ENCODE results near the gene RPL41. TPM values are rescaled to one million over a fixed set of nuclear protein-coding genes. Genes with fewer than 3 reads are reported as not detected.
"Not testable (repeated sequence)": the region's sequence is repeated elsewhere in the genome, so short reads cannot be mapped to it uniquely, and the experiment has no call there.

Gene RPL41
- total RNA-seq, 1 experiment from 2014 or later = 2,379 TPM

DNA sequence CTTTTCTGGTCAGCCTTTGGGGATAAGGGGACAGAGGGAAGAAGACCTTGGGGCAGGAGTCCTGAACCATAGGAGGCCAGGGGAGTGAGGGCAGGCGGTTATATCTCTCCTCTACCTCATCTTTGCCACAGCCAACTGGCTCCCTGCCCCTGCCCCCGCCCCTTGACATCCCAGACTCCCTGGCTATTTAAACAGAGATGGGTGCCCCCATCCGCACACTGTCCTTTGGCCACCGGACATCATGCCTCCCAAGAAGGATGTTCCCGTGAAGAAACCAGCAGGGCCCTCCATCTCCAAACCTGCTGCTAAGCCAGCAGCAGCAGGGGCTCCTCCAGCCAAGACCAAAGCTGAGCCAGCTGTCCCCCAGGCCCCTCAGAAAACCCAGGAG lies 37.2 kb downstream of the RPL41 start:
- DNase-seq = no peak
- BruUV-seq (replicated peaks) = no TSS peak
- H3K9me3 Mint-ChIP-seq (ENCODE audit: low read depth, unreplicated experiment) = no peaks in the 10 kb centered on the region
- H3K36me3 Mint-ChIP-seq (ENCODE audit: insufficient read depth, unreplicated experiment) = peaks cover 59% of the 10 kb centered on the region
- H3K27me3 Mint-ChIP-seq (ENCODE audit: unreplicated experiment) = no peaks in the 10 kb centered on the region
- H3K4me1 Mint-ChIP-seq (ENCODE audit: low read depth, unreplicated experiment) = peaks cover 17% of the 10 kb centered on the region
- intact Hi-C loops (cut with micrococcal nuclease; ENCODE audit: unreplicated experiment) = no loop called here
- CTCF ChIA-PET = no interaction called here
- TF ChIP-seq, protein P1, sequence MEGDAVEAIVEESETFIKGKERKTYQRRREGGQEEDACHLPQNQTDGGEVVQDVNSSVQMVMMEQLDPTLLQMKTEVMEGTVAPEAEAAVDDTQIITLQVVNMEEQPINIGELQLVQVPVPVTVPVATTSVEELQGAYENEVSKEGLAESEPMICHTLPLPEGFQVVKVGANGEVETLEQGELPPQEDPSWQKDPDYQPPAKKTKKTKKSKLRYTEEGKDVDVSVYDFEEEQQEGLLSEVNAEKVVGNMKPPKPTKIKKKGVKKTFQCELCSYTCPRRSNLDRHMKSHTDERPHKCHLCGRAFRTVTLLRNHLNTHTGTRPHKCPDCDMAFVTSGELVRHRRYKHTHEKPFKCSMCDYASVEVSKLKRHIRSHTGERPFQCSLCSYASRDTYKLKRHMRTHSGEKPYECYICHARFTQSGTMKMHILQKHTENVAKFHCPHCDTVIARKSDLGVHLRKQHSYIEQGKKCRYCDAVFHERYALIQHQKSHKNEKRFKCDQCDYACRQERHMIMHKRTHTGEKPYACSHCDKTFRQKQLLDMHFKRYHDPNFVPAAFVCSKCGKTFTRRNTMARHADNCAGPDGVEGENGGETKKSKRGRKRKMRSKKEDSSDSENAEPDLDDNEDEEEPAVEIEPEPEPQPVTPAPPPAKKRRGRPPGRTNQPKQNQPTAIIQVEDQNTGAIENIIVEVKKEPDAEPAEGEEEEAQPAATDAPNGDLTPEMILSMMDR (IDR thresholded peaks at IDR 0.05; ENCODE audit: unreplicated experiment) = no peak
- peak overlapping the region; percentile 73 for H3K4me3 Mint-ChIP-seq (ENCODE audit: low read depth, unreplicated experiment)
- H3K27ac Mint-ChIP-seq (ENCODE audit: unreplicated experiment) = no peak overlapping the region

DNA sequence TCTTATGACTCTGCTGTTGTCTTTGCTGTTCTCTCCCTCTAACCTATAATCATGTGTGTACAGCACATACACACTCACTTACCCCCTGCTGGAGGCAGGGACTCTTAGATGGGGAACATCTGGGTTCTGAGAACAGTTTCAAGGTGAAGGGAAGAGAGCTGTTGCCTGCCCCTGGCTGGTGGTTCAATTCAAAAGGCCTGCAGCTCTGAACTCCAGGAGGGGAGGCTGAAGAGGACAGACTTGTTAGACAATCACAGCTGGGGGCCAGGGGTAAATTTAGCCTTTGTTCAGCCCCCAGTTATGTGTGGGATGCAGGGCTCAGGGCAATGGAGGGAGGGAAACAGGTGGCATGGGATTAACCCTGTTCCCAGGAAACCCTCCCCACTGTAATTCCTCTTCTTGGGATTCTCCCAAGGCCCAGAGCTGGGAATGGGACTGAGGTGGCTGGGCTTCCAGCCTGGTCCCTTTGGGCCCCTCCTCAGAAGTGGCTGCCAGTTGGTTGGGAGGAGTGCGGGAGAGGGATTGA lies 37.9 kb downstream of the RPL41 start:
- TF ChIP-seq, protein P1 (IDR thresholded peaks at IDR 0.05; ENCODE audit: unreplicated experiment) = no peak
- no TSS peak for BruUV-seq (replicated peaks)
- H3K4me1 Mint-ChIP-seq (ENCODE audit: low read depth, unreplicated experiment) = peaks cover 23% of the 10 kb centered on the region
- DNase-seq = no peak
- peaks cover 65% of the 10 kb centered on the region for H3K36me3 Mint-ChIP-seq (ENCODE audit: insufficient read depth, unreplicated experiment)
- intact Hi-C loops (cut with micrococcal nuclease; ENCODE audit: unreplicated experiment) = no loop called here
- CTCF ChIA-PET = no interaction called here
- no peaks in the 10 kb centered on the region for H3K27me3 Mint-ChIP-seq (ENCODE audit: unreplicated experiment)
- H3K4me3 Mint-ChIP-seq (ENCODE audit: low read depth, unreplicated experiment) = no peak overlapping the region
- H3K27ac Mint-ChIP-seq (ENCODE audit: unreplicated experiment) = no peak overlapping the region
- H3K9me3 Mint-ChIP-seq (ENCODE audit: low read depth, unreplicated experiment) = no peaks in the 10 kb centered on the region

DNA sequence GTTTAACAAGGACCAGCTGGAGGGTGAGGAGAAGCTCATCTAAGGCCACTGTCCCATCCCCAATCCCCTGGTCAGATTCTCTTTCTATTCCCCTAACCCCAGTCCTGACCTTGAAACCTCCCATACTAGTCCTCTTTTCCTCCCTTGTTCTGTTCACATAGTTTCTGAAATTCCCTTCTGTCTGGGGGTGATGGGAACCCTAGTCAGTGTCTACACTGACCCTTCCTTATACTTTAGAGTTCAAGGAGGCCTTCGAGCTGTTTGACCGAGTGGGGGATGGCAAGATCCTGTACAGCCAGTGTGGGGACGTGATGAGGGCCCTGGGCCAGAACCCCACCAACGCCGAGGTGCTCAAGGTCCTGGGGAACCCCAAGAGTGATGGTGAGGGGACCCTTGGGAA lies 38.4 kb downstream of the RPL41 start:
- no TSS peak for BruUV-seq (replicated peaks)
- no peaks in the 10 kb centered on the region for H3K9me3 Mint-ChIP-seq (ENCODE audit: low read depth, unreplicated experiment)
- H3K36me3 Mint-ChIP-seq (ENCODE audit: insufficient read depth, unreplicated experiment) = peaks cover 71% of the 10 kb centered on the region
- H3K27ac Mint-ChIP-seq (ENCODE audit: unreplicated experiment) = no peak overlapping the region
- CTCF ChIA-PET = no interaction called here
- H3K4me3 Mint-ChIP-seq (ENCODE audit: low read depth, unreplicated experiment) = no peak overlapping the region
- no peaks in the 10 kb centered on the region for H3K27me3 Mint-ChIP-seq (ENCODE audit: unreplicated experiment)
- peaks cover 28% of the 10 kb centered on the region for H3K4me1 Mint-ChIP-seq (ENCODE audit: low read depth, unreplicated experiment)
- TF ChIP-seq, protein P1 (IDR thresholded peaks at IDR 0.05; ENCODE audit: unreplicated experiment) = no peak
- DNase-seq = no peak
- intact Hi-C loops (cut with micrococcal nuclease; ENCODE audit: unreplicated experiment) = loop anchor here (5.0 kb wide), 1 partner anchor 38 kb away; the partner anchor contains the start of genes RPL41 and ZC3H10

DNA sequence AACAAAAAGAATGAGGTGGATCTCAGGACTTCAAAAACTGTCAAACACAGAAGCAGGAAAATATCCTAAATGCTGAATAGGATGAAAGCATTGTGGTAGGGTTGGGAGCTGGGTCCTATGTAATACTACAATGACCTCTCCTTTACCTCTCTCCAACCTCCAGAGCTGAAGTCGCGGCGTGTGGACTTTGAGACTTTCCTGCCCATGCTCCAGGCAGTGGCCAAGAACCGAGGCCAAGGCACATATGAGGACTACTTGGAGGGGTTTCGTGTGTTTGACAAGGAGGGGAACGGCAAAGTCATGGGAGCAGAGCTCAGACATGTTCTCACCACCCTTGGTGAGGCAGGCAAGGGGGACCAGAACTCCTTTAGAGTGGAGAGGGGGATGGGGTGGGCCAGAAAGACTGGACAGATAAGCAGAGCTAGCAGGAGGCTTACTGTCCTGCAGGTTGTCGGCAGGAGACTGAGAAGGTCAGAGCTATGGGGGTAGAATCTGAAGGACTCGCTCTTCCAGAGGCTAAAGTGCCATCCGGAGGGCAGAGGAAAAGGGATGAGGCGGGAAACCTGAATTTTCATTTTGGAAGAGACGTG lies 38.9 kb downstream of the RPL41 start:
- TF ChIP-seq, protein P1 (IDR thresholded peaks at IDR 0.05; ENCODE audit: unreplicated experiment) = no peak
- Mint-ChIP-seq H3K27me3 (ENCODE audit: unreplicated experiment) (no peaks in the 10 kb centered on the region), H3K9me3 (ENCODE audit: low read depth, unreplicated experiment) (no peaks in the 10 kb centered on the region), H3K27ac (ENCODE audit: unreplicated experiment) (no peak overlapping the region), H3K4me3 (ENCODE audit: low read depth, unreplicated experiment) (no peak overlapping the region), H3K4me1 (ENCODE audit: low read depth, unreplicated experiment) (peaks cover 33% of the 10 kb centered on the region), H3K36me3 (ENCODE audit: insufficient read depth, unreplicated experiment) (peaks cover 76% of the 10 kb centered on the region)
- CTCF ChIA-PET = no interaction called here
- intact Hi-C loops (cut with micrococcal nuclease; ENCODE audit: unreplicated experiment) = loop anchor here (5.0 kb wide), 1 partner anchor 38 kb away; the partner anchor contains the start of genes RPL41 and ZC3H10
- no TSS peak for BruUV-seq (replicated peaks)
- no peak for DNase-seq

DNA sequence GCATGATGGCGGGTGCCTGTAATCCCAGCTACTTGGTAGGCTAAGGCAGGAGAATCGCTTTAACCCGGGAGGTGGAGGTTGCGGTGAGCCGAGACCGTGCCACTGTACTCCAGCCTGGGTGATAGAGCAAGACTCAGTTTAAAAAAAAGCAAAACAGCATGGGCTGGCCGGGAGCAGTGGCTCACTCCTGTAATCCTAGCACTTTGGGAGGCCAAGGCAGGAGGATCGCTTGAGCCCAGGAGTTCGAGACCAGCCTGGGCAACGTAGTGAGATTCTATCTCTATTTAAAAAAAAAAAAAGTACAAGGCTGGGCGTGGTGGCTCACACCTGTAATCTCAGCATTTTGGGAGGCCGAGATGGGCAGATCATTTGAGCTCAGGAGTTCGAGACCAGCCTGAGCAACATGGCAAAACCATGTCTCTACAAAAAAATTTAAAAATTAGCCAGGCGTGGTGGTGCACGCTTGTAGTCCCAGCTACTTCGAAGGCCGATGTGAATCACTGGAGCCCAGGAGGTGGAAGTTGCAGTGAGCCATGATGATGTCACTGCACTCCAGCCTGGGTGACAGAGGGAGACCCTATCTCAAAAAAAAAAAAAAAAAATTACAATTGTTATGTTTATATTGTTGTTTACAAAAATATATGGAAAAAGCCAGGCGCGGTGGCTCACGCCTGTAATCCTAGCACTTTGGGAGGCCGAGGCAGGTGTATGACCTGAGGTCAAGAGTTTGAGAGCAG lies 40.2 kb downstream of the RPL41 start:
- peak overlapping the region; percentile 98 for H3K4me3 Mint-ChIP-seq (ENCODE audit: low read depth, unreplicated experiment)
- H3K36me3 Mint-ChIP-seq (ENCODE audit: insufficient read depth, unreplicated experiment) = peaks cover 79% of the 10 kb centered on the region
- CTCF ChIA-PET; H3K9me3 Mint-ChIP-seq (ENCODE audit: low read depth, unreplicated experiment); H3K27me3 Mint-ChIP-seq (ENCODE audit: unreplicated experiment); DNase-seq; BruUV-seq (replicated peaks): not testable (repeated sequence)
- peaks cover 34% of the 10 kb centered on the region for H3K4me1 Mint-ChIP-seq (ENCODE audit: low read depth, unreplicated experiment)
- intact Hi-C loops (cut with micrococcal nuclease; ENCODE audit: unreplicated experiment) = loop anchor here (5.0 kb wide), 1 partner anchor 39 kb away; the partner anchor contains the start of genes RPL41 and ZC3H10
- peak overlapping the region; percentile 100 for H3K27ac Mint-ChIP-seq (ENCODE audit: unreplicated experiment)
